Endothelial cell of umbilical vein (primary cell): ENCODE results near the gene FYCO1. TPM values are rescaled to one million over a fixed set of nuclear protein-coding genes. Genes with fewer than 3 reads are reported as not detected.

Experiments used
- BruUV-seq: library from RNA; stranded (reverse); fragments of 400-500 nt; replicated peaks from 2 replicates; lab custom pipeline; 2021; lab: Mats Ljungman, UMichigan
- CTCF ChIA-PET: fragments of 300-600, 350-600 bp; sonication (Branson Sonifier 250); formaldehyde crosslinking; loops from one replicate; lab custom pipeline; 2021; ENCODE audit warnings: antibody characterized with exemption, inconsistent platforms; lab: Charles Lee
- POLR2A ChIA-PET: fragments of 300-600, 350-600 bp; sonication (Branson Sonifier 250); formaldehyde crosslinking; loops from one replicate; lab custom pipeline; 2021; ENCODE audit warnings: antibody characterized with exemption, inconsistent platforms; lab: Charles Lee
- DNase-seq: peaks from one replicate; pipeline ENCODE4 v3.0.0-alpha.2; 2011; ENCODE audit warnings: low read depth, low spot score
- FAIRE-seq: peaks from 2 replicates; lab custom pipeline; 2011; peaks lifted over from hg19 to GRCh38; lab: Jason Lieb, UNC
- H2AFZ ChIP-seq: 2 replicates; pipeline ENCODE4 v1.6.0; 2012; ENCODE audit warnings: low read depth, low read length, control low read depth, inconsistent platforms
- H3K27ac ChIP-seq: 2 replicates; pipeline ENCODE4 v1.5.1; 2011; ENCODE audit warnings: low read depth, mild to moderate bottlenecking, control low read depth, low read length, moderate library complexity; ENCODE audit not compliant: insufficient read depth
- H3K27me3 ChIP-seq, 2 experiments: 2 replicates each; pipeline versions ENCODE4 v1.6.0 to v1.6.1; 2011; ENCODE audit warnings: low read length in 2 of 2, mixed read lengths in 1 of 2; ENCODE audit not compliant: control insufficient read depth in 2 of 2, insufficient read depth in 2 of 2
- H3K36me3 ChIP-seq, 2 experiments: 2 replicates in 1 of 2; 3 replicates in 1 of 2; pipeline ENCODE4 v1.5.1; 2011; ENCODE audit warnings: low read length in 2 of 2, mild to moderate bottlenecking in 1 of 2, moderate library complexity in 1 of 2; ENCODE audit not compliant: control insufficient read depth in 2 of 2, insufficient read depth in 2 of 2; ENCODE audit errors: extremely low read depth in 1 of 2
- H3K4me1 ChIP-seq: 3 replicates; pipeline ENCODE4 v1.5.1; 2011; ENCODE audit warnings: mild to moderate bottlenecking, low read length; ENCODE audit not compliant: control insufficient read depth, insufficient read depth; ENCODE audit errors: extremely low read depth
- H3K4me2 ChIP-seq: 2 replicates; pipeline ENCODE4 v1.6.1; 2011; ENCODE audit warnings: low read length, control low read depth, mixed read lengths; ENCODE audit not compliant: insufficient read depth
- H3K4me3 ChIP-seq, 3 experiments: fragments of 200-600 bp in 1 of 3; sonication (generic), shearing (Covaris generic) in 1 of 3; replicated peaks in 1 of 3; 2 replicates each; pipeline ENCODE4 v1.5.1; 2011 to 2016; ENCODE audit warnings: control low read depth in 3 of 3, low read length in 3 of 3, mild to moderate bottlenecking in 2 of 3, inconsistent platforms in 1 of 3, low read depth in 1 of 3, moderate library complexity in 1 of 3; ENCODE audit not compliant: insufficient read depth in 1 of 3
- H3K79me2 ChIP-seq: 2 replicates; pipeline ENCODE4 v1.6.0; 2012; ENCODE audit warnings: low read length, inconsistent platforms; ENCODE audit not compliant: control insufficient read depth, insufficient read depth
- H3K9ac ChIP-seq: replicated peaks from 2 replicates; pipeline ENCODE3; 2011; ENCODE audit warnings: low read length, control low read depth; ENCODE audit not compliant: insufficient read depth; ENCODE audit errors: extremely low read depth
- H3K9me1 ChIP-seq: replicated peaks from 3 replicates; pipeline ENCODE4 v1.6.0; 2011; ENCODE audit warnings: mild to moderate bottlenecking, low read length; ENCODE audit not compliant: control insufficient read depth, insufficient read depth; ENCODE audit errors: extremely low read depth
- H3K9me3 ChIP-seq: replicated peaks from 2 replicates; pipeline ENCODE4 v1.5.1; 2012; ENCODE audit warnings: low read length, inconsistent platforms; ENCODE audit not compliant: control insufficient read depth, insufficient read depth
- H4K20me1 ChIP-seq: replicated peaks from 2 replicates; pipeline ENCODE3; 2011; ENCODE audit warnings: mild to moderate bottlenecking, low read length; ENCODE audit not compliant: control insufficient read depth, insufficient read depth; ENCODE audit errors: extremely low read depth
- EZH2 ChIP-seq: IDR thresholded peaks from 2 replicates; pipeline ENCODE4 v1.6.1; 2012; ENCODE audit warnings: borderline replicate concordance, low read depth, mild to moderate bottlenecking, moderate library complexity, low read length, inconsistent platforms; ENCODE audit not compliant: severe bottlenecking
- FOS ChIP-seq: IDR thresholded peaks from 2 replicates; pipeline ENCODE4 v1.6.1; 2011; ENCODE audit warnings: mild to moderate bottlenecking, low read length, moderate library complexity, borderline replicate concordance; ENCODE audit not compliant: insufficient read depth
- GATA2 ChIP-seq: IDR thresholded peaks from 2 replicates; pipeline ENCODE4 v1.7.0; 2011; ENCODE audit warnings: low read depth, mild to moderate bottlenecking, moderate library complexity, mixed read lengths, low read length; ENCODE audit not compliant: insufficient read length, insufficient read depth
- JUN ChIP-seq: IDR thresholded peaks from 2 replicates; pipeline ENCODE4 v1.6.1; 2011; ENCODE audit warnings: borderline replicate concordance, low read depth; ENCODE audit not compliant: insufficient read length, insufficient read depth
- MYC ChIP-seq: IDR thresholded peaks from one replicate; pipeline ENCODE4 v1.6.1; 2011; ENCODE audit warnings: mild to moderate bottlenecking, low read depth, low read length
- POLR2A ChIP-seq: IDR thresholded peaks from 2 replicates; pipeline ENCODE4 v1.6.1; 2012; ENCODE audit warnings: low read depth, mild to moderate bottlenecking, control low read depth, low read length
- POLR2AphosphoS5 ChIP-seq: IDR thresholded peaks from 2 replicates; pipeline ENCODE4 v1.6.1; 2012; ENCODE audit warnings: low read depth, mild to moderate bottlenecking, control low read depth, low read length, moderate library complexity; ENCODE audit not compliant: insufficient read depth
- dilution Hi-C: fragments of 300-500 bp; cut with MboI; formaldehyde crosslinking; loops from one replicate; pipeline ENCODE4 v1.15.0; 2019; ENCODE audit warnings: low sequenced_read_pairs; ENCODE audit not compliant: extremely low pct_ligation_motif_present
- intact Hi-C: fragments of 100-400 bp; cut with micrococcal nuclease; formaldehyde crosslinking; loops from one replicate; pipeline ENCODE4 v1.10.0; 2022
- polyA plus RNA-seq, 4 experiments: library from polyadenylated mRNA; depleted of rRNA in 3 of 4; stranded (reverse) in 3 of 4; unstranded in 1 of 4; fragments of >200 nt; gene quantifications; 2 replicates each; pipeline versions ENCODE4 v1.2.1 to v1.2.3, GENCODE V29; 2011 to 2012; ENCODE audit warnings: missing spikeins in 1 of 4
- total RNA-seq: library from RNA; stranded (reverse); gene quantifications from 2 replicates; pipeline ENCODE4 v1.2.3, GENCODE V29; 2021
- TF ChIP-seq, protein P1 (sequence below), 2 donors: IDR thresholded peaks; 1 replicate in 1 of 2; 2 replicates in 1 of 2; pipeline ENCODE4 v1.5.1; 2011; ENCODE audit warnings: low read length in 2 of 2, mild to moderate bottlenecking in 2 of 2, moderate library complexity in 2 of 2, control low read depth in 1 of 2, inconsistent platforms in 1 of 2, low read depth in 1 of 2; ENCODE audit not compliant: insufficient read depth in 1 of 2; ENCODE audit errors: extremely low read depth in 1 of 2
- TF ChIP-seq, protein P2 (sequence below): IDR thresholded peaks from 2 replicates; pipeline ENCODE4 v1.6.1; 2011; ENCODE audit not compliant: insufficient read depth, insufficient read length

FYCO1 gene
- total and polyA plus RNA-seq, 2 donors (not counting 3 experiments of a cell fraction or from before 2014, with no cell fraction given): 13.9 to 20.8 TPM

DNA sequence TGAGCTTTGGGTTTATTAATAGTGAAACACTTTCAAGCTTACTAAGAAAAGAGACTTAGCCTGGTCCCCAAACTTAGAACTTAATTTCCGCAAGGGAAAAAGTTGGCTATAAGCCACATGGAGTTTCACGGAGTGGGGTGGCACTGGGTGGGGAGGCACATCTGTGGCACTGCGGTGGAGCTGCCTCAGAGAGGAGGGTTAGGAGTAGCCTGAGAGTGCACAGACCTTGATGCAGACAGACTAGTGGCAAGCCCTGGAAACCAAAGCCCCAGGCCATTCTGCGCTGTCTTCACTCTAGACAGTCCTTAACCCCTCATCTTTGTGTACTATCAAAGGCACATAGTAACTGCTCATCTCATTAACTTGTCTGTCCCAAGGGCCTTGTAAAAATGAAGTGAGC is 30.4 kb downstream of the FYCO1 start:
- ChIA-PET POLR2A (no interaction called here), CTCF (interaction anchor here (1.5 to 2.5 kb wide), 2 partner anchors 26 to 115 kb away, joined by 6 to 8 read pairs; no protein-coding TSS in a partner anchor)
- Histone ChIP-seq H3K79me2 (no peaks in the 10 kb centered on the region), H3K4me1 (no peaks in the 10 kb centered on the region), H3K27me3 (no peaks in the 10 kb centered on the region), H3K9me1 (no peaks in the 10 kb centered on the region), H3K9me3 (no peaks in the 10 kb centered on the region), H2AFZ (no peak overlapping the region), H4K20me1 (no peaks in the 10 kb centered on the region), H3K9ac (no peak overlapping the region), H3K4me2 (no peak overlapping the region), H3K36me3 (peaks cover 14 to 58% of the 10 kb centered on the region in 2 experiments), H3K27ac (no peak overlapping the region), H3K4me3 (no peak overlapping the region)
- intact Hi-C loops: no loop called here
- no TSS peak for BruUV-seq
- DNase-seq: no peak
- dilution Hi-C loops: no loop called here
- no peak for FAIRE-seq
- TF ChIP-seq, protein P1, sequence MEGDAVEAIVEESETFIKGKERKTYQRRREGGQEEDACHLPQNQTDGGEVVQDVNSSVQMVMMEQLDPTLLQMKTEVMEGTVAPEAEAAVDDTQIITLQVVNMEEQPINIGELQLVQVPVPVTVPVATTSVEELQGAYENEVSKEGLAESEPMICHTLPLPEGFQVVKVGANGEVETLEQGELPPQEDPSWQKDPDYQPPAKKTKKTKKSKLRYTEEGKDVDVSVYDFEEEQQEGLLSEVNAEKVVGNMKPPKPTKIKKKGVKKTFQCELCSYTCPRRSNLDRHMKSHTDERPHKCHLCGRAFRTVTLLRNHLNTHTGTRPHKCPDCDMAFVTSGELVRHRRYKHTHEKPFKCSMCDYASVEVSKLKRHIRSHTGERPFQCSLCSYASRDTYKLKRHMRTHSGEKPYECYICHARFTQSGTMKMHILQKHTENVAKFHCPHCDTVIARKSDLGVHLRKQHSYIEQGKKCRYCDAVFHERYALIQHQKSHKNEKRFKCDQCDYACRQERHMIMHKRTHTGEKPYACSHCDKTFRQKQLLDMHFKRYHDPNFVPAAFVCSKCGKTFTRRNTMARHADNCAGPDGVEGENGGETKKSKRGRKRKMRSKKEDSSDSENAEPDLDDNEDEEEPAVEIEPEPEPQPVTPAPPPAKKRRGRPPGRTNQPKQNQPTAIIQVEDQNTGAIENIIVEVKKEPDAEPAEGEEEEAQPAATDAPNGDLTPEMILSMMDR (IDR thresholded peaks at IDR 0.05; ENCODE audit: extremely low read depth in 1 of 2, insufficient read depth in 1 of 2, low read depth in 1 of 2, low read length in 2 of 2): no peak
- TF ChIP-seq GATA2: no peak
- no peak for TF ChIP-seq EZH2
- TF ChIP-seq MYC: no peak
- no peak for TF ChIP-seq JUN

DNA sequence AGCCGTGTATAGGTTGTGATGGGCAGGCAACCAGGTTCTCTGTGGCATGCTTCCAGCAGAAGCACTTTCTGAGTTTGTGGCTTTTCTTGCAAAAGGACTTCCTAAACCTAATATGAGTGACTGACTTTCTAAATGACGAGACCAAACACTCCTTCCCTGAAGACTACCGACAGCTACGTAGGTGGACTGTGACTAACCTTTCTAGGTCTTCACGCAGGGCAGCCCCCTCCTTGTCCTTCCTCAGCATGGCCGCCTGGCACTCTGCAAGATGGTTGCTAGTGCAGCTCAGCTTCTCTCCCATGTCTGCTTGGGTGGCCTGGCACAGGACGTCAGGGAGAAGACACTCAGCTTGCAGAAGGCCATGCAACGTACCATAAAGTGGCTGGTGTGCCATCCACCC is 31.5 kb downstream of the FYCO1 start:
- no peaks in the 10 kb centered on the region for H3K27me3 ChIP-seq
- FAIRE-seq (no peak), DNase-seq (no peak)
- dilution Hi-C loops: no loop called here
- BruUV-seq: no TSS peak
- ChIA-PET CTCF (interaction anchor here (2.5 kb wide), 1 partner anchor 25 kb away, joined by 8 read pairs; no protein-coding TSS in a partner anchor), POLR2A (no interaction called here)
- no peak overlapping the region for H2AFZ ChIP-seq
- H3K9ac ChIP-seq: no peak overlapping the region
- no peaks in the 10 kb centered on the region for H3K4me1 ChIP-seq
- H3K9me3 ChIP-seq: no peaks in the 10 kb centered on the region
- no peaks in the 10 kb centered on the region for H3K9me1 ChIP-seq
- no peaks in the 10 kb centered on the region for H4K20me1 ChIP-seq
- peaks cover 20 to 65% of the 10 kb centered on the region in 2 experiments for H3K36me3 ChIP-seq
- intact Hi-C loops: no loop called here
- H3K4me3 ChIP-seq: no peak overlapping the region
- H3K27ac ChIP-seq: no peak overlapping the region
- no peaks in the 10 kb centered on the region for H3K79me2 ChIP-seq
- TF ChIP-seq POLR2A (no peak), POLR2AphosphoS5 (no peak), GATA2 (no peak), FOS (no peak), MYC (no peak), EZH2 (no peak), JUN (no peak)
- TF ChIP-seq, protein P1 (IDR thresholded peaks at IDR 0.05; ENCODE audit: extremely low read depth in 1 of 2, insufficient read depth in 1 of 2, low read depth in 1 of 2, low read length in 2 of 2): no peak
- TF ChIP-seq, protein P2, sequence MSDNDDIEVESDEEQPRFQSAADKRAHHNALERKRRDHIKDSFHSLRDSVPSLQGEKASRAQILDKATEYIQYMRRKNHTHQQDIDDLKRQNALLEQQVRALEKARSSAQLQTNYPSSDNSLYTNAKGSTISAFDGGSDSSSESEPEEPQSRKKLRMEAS: no peak
- H3K4me2 ChIP-seq: no peak overlapping the region
